Breast epithelium (tissue), 3 donors: ENCODE data around the gene STAT6.

ENCODE experiments used
- CTCF ChIP-seq, 3 donors: fragments of 450-650 bp; IDR thresholded peaks; one replicate each; pipeline ENCODE4 v1.5.1; 2016 to 2017; ENCODE audit warnings: antibody characterized with exemption in 3 of 3, mild to moderate bottlenecking in 3 of 3, moderate library complexity in 3 of 3
- POLR2A ChIP-seq: fragments of 450-650 bp; IDR thresholded peaks from one replicate; pipeline ENCODE4 v1.6.1; 2016; ENCODE audit warnings: antibody characterized with exemption, mild to moderate bottlenecking, moderate library complexity
- POLR2AphosphoS5 ChIP-seq, 3 donors: sonication (generic); formaldehyde crosslinking; IDR thresholded peaks; one replicate each; pipeline ENCODE4 v1.6.1; 2017; ENCODE audit warnings: antibody characterized with exemption in 3 of 3

- TF ChIP-seq CTCF (IDR thresholded peaks at IDR 0.05), result no peak
- no peak for TF ChIP-seq POLR2AphosphoS5 (IDR thresholded peaks at IDR 0.05)
- TF ChIP-seq POLR2A, result no peak
Measured at GRCh38 chr12:57146092-57146491, 34.9 kb upstream of the STAT6 start.
